ENCODE data around the gene PLAAT5.

Gene PLAAT5

GRCh38 chr11:63427971-63428508, 62.9 kb downstream of the PLAAT5 start:
- TF ChIP-seq TOX (CRISPR knock-in tag; IDR thresholded peaks at IDR 0.05; ENCODE audit: borderline replicate concordance) (no peak), RARB (CRISPR knock-in tag; IDR thresholded peaks at IDR 0.05) (no peak), ESRRG (CRISPR knock-in tag; IDR thresholded peaks at IDR 0.05) (no peak), ZFP30 (CRISPR knock-in tag; IDR thresholded peaks at IDR 0.05) (no peak), PATZ1 (CRISPR knock-in tag; IDR thresholded peaks at IDR 0.05; ENCODE audit: borderline replicate concordance) (no peak), OSR1 (CRISPR knock-in tag; IDR thresholded peaks at IDR 0.05) (no peak), ZNF70 (CRISPR knock-in tag; IDR thresholded peaks at IDR 0.05) (no peak), BACH2 (CRISPR knock-in tag; IDR thresholded peaks at IDR 0.05; ENCODE audit: borderline replicate concordance) (no peak), ZC3H10 (CRISPR knock-in tag; IDR thresholded peaks at IDR 0.05) (no peak), ISL1 (CRISPR knock-in tag; IDR thresholded peaks at IDR 0.05) (no peak), TCF4 (CRISPR knock-in tag; IDR thresholded peaks at IDR 0.05; ENCODE audit: borderline replicate concordance) (no peak)
- TF ChIP-seq, protein P1, sequence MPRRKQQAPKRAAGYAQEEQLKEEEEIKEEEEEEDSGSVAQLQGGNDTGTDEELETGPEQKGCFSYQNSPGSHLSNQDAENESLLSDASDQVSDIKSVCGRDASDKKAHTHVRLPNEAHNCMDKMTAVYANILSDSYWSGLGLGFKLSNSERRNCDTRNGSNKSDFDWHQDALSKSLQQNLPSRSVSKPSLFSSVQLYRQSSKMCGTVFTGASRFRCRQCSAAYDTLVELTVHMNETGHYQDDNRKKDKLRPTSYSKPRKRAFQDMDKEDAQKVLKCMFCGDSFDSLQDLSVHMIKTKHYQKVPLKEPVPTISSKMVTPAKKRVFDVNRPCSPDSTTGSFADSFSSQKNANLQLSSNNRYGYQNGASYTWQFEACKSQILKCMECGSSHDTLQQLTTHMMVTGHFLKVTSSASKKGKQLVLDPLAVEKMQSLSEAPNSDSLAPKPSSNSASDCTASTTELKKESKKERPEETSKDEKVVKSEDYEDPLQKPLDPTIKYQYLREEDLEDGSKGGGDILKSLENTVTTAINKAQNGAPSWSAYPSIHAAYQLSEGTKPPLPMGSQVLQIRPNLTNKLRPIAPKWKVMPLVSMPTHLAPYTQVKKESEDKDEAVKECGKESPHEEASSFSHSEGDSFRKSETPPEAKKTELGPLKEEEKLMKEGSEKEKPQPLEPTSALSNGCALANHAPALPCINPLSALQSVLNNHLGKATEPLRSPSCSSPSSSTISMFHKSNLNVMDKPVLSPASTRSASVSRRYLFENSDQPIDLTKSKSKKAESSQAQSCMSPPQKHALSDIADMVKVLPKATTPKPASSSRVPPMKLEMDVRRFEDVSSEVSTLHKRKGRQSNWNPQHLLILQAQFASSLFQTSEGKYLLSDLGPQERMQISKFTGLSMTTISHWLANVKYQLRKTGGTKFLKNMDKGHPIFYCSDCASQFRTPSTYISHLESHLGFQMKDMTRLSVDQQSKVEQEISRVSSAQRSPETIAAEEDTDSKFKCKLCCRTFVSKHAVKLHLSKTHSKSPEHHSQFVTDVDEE (CRISPR knock-in tag; IDR thresholded peaks at IDR 0.05), result no peak
- TF ChIP-seq, protein P2, sequence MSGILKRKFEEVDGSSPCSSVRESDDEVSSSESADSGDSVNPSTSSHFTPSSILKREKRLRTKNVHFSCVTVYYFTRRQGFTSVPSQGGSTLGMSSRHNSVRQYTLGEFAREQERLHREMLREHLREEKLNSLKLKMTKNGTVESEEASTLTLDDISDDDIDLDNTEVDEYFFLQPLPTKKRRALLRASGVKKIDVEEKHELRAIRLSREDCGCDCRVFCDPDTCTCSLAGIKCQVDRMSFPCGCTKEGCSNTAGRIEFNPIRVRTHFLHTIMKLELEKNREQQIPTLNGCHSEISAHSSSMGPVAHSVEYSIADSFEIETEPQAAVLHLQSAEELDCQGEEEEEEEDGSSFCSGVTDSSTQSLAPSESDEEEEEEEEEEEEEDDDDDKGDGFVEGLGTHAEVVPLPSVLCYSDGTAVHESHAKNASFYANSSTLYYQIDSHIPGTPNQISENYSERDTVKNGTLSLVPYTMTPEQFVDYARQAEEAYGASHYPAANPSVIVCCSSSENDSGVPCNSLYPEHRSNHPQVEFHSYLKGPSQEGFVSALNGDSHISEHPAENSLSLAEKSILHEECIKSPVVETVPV (CRISPR knock-in tag; IDR thresholded peaks at IDR 0.05), result no peak
- no peak for ATAC-seq

DNA sequence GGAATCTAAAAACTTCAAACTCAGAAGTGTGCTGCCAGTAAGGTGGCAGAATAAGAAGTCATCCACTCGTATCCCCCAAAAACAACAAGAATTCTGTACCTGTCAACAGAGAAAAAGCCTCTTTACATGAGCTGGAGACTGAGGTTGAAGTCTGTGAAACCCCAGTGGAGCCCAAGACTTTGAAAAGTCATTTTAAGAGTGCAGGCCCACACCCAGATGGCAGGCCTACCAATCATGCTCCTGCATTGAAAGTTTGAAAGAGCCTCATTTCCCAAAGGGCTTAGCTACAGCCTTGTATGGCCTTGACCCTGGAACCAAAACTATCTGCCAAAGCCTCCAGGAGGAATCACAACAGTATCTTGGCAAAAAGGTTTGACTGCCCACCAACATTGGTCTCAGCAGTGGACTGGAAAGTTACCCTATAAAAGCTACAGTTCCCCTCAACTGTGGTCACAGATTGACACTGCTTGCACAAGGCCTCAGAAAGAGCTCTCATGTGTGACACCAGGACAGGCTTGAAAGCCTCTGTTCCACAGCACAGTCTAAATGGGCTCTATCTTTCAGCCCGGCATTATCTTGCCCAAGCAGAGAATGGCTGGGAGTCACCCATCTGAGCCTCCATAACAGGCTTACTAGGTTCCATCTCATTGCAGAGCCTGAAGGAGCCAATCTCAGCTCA, 73.7 kb downstream of the PLAAT5 start:
- TF ChIP-seq BACH2 (CRISPR knock-in tag; IDR thresholded peaks at IDR 0.05; ENCODE audit: borderline replicate concordance) (no peak), ZC3H10 (CRISPR knock-in tag; IDR thresholded peaks at IDR 0.05) (no peak), ZNF565 (CRISPR knock-in tag; conservative IDR thresholded peaks at IDR 0.05; ENCODE audit: low read depth) (no peak), CREB5 (CRISPR knock-in tag; IDR thresholded peaks at IDR 0.05; ENCODE audit: low read depth) (no peak), ESRRG (CRISPR knock-in tag; IDR thresholded peaks at IDR 0.05) (no peak), OSR1 (CRISPR knock-in tag; IDR thresholded peaks at IDR 0.05) (no peak), RARB (CRISPR knock-in tag; IDR thresholded peaks at IDR 0.05) (no peak), ZFP30 (CRISPR knock-in tag; IDR thresholded peaks at IDR 0.05) (no peak), PPARA (CRISPR knock-in tag; IDR thresholded peaks at IDR 0.05; ENCODE audit: borderline replicate concordance) (no peak)
- TF ChIP-seq, protein P2 (CRISPR knock-in tag; IDR thresholded peaks at IDR 0.05), result no peak
- TF ChIP-seq, protein P1 (CRISPR knock-in tag; IDR thresholded peaks at IDR 0.05), result no peak
- ATAC-seq, result no peak

All from SK-N-SH treated with all-trans-retinoic acid at 6 μM for 48 hours (cell line).